NCI-H1092 treated with DMSO at 0.1 percent for 48 hours (cell line): ENCODE data around the gene ERCC6L.

Experiments used
- DNase-seq: peaks from one replicate; lab custom pipeline; 2025; lab: John Stamatoyannopoulos, UW

The ERCC6L gene

GRCh38 chrX:72159769-72160168, 79.1 kb downstream of the ERCC6L start:
- DNase-seq = no peak

- DNase-seq = no peak
These were observed 80.1 kb downstream of the ERCC6L start for GRCh38 chrX:72158773-72159172.
